ENCODE measurements around the gene WNK1.
"Not testable (repeated sequence)": the region's sequence is repeated elsewhere in the genome, so short reads cannot be mapped to it uniquely, and the experiment has no call there.

WNK1 gene

DNA sequence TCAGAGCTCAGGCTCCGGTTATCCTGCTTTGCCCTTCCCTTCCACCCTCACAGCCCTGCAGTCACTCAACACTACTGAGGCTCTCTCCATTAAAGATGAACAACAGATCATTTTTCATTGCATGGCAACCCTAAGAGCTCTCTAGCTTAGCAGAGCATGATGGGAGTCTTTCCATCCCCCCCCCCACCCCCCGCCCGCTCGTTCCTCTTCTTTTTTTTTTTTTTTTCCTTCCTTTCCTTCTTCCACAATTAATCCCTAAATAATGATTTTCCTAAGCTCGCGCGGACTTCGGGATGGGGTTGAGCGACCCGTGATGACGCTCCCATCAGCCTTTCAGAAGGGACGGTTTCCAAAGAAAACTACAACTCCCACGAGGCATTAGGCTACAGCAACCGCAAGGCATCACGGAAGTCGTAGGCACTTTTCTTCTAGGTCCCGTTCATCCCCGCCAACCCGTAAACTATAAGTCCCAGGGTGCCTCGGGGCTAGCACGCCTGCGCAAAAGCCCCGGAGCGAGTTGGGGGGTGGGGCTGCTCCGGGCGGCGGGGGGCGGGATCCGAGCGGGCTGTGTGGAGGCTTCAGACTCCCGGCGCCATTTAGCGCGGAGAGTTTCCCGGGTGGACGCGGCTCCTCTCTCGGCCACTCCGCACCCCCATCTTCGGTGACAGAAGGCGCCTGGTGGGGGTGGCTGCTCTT lies at the start of gene WNK1:
WNK1 (plus strand) TSS at position 581 of the 696 bp plus-strand sequence. CDS start 987 bp downstream, outside the sequence.
- peak; percentile 99 for DNase-seq (ENCODE audit: low read depth)

DNA sequence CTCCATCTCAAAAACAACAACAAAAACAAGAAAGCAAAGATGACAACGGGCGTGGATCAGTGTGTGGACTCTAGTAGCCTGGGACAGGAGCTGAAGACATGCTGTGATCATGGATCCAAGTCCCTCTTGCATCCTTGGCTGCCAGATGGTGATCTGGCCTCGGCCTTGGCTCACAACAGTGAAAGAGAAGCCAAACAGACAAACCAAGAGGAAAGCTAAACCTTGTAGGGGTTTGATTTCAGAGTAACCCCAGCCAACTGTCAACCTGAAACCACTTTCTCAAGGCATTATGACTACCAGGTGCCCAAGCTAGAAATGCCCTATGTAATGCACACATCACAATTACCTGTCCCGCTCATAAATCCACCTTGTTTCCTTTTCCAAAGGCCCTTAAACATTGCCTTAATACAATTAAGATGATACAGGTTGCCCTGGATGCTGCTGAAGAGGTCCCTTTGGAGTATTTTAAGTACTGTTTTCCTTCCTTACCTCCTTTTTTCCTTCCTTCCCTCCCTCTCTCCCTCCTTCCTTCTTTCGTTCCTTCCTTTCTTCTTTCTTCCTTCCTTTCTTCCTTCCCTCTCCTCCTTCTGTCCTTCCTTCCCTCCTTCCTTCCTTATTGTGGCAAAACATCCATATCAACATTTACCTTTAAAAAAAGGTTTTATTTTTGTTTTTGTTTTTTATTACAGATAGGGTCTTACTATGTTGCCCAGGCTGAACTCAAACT lies 47.7 kb upstream of the WNK1 start:
- DNase-seq (ENCODE audit: low read depth), result no peak

DNA sequence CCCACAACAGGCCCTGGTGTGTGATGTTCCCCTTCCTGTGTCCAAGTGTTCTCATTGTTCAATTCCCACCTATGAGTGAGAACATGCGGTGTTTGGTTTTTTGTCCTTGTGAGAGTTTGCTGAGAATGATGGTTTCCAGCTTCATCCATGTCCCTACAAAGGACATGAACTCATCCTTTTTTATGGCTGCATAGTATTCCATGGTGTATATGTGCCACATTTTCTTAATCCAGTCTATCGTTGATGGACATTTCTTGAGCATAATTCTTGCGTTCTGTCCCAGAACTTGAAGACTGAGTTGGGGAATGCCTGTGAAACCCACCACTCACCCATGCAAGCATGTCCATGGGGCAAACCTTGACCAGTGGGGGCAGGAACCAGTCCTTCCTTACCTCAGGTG lies 44.3 kb upstream of the WNK1 start:
- not testable (repeated sequence) for DNase-seq (ENCODE audit: low read depth)

DNA sequence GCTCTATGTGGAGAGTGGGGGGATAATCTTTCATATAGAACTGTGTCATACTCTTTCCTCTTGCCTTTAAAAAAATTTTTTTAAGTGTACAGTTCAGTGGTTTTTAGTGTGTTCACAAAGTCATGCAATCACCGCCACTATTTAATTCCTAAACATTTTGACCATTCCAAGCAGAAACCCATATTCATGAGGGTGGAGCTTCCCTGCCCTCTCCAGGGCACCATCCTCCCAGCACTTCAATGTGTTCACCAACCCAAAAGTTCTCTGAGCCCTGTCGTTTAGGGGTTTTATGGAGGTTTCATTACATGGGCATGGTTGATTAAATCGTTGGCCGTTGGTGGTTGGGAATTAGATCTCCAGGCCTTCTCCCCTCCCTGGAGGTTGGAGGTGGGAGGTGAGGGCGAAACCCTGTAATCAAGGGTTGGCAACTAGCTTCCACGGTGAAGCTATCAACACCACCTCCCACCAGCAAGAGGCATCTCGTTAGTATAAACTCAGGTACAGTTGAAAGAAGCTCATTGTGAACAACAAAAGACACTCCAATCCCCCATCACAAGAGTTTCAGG lies 42.8 kb upstream of the WNK1 start:
- DNase-seq (ENCODE audit: low read depth), result no peak

DNA sequence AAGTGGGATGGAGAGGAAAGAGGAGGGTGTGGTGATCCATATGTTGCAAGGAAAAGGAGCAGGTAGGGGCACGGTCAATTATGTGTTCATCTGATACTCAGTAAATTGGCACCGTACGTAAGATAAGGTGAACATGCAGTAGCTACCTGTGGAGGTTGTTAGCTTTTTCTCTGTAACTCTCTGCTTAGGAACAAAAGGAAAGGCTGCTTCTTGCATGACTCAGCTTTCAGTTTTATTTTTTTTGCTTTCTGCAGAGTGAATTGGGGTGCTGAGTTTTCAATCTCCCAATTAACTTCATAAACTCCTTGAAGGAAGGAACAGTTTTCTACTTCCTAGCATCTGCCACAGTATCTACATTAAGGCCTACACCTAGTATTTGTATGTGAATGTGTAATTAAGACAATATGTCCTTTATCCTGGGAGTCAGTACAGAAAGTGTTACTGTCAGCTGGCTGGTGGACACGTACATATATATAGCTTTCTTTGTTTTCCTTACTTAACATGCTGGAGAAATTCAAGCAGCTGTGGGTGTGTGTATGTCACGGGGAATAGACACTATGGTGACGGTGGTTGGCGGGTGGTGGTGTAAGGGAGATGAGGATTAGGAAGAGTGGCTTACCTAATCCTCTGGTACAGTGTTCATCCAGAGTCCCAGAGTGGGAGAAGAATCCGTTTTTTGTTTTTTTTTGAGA lies 40.1 kb upstream of the WNK1 start:
- peak; percentile 29 for DNase-seq (ENCODE audit: low read depth)

DNA sequence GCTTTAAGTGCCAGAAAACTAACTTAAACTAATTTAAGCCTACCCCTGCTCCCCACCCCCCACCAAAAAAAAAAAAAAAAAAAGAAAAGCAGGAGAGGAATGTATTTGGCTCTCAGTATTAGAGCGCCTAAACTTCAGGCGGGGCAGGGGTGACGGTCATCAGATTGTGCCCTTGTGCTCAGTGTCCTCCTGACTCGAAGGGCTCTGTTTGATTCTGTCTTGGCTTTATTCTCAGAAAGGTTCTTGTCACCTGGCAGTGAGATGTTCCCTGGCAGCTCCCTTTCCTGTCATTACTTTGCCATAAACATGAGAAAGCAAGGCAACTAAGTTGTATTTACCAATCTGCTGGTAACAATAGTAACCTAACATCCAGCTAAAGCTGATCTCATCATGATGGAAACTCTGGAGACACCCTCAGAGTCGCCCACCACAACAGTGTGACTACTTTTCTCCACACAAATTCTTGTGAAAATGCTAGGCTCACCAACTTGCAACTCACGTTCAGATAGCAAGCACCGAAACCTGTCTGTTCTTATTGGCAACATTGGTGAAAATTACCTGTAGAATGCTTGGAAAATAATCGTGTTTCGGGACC lies 39.0 kb upstream of the WNK1 start:
- no peak for DNase-seq (ENCODE audit: low read depth)

DNA sequence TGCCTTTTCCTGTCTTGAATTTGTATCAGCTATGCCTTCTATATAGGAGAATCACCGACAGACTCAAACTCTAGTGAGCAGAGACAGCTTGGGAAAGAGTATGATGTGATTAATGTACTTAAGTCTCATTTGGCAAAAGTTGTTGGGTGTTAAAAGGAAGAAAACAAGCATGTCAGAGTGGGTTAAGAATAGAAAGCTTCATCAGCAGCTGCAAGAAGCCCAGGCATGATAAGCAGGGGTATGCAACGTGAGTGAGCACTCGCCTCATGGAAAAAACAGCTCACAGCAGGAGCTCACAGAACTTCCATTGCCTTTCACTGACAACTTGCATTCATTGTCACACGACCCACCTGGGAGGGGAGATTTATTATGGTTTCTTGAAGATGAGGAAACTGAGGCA lies 35.9 kb upstream of the WNK1 start:
- no peak for DNase-seq (ENCODE audit: low read depth)

DNA sequence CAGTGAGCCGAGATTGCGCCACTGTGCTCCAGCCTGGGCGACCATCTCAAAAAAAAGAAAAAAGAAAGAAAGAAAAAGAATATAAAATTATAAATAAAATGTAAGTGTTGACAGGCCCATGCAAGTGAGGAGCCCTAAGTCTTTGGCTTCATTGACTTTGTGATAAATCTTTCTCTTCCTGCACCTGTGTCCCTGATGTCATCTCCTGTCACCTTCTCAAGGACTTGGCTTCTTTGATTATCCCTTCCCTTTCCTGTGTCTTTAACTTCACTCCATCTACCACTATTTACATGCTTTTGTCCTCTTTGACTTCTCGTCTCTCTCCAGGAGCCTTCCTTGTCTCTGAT lies 33.6 kb upstream of the WNK1 start:
- no peak for DNase-seq (ENCODE audit: low read depth)

DNA sequence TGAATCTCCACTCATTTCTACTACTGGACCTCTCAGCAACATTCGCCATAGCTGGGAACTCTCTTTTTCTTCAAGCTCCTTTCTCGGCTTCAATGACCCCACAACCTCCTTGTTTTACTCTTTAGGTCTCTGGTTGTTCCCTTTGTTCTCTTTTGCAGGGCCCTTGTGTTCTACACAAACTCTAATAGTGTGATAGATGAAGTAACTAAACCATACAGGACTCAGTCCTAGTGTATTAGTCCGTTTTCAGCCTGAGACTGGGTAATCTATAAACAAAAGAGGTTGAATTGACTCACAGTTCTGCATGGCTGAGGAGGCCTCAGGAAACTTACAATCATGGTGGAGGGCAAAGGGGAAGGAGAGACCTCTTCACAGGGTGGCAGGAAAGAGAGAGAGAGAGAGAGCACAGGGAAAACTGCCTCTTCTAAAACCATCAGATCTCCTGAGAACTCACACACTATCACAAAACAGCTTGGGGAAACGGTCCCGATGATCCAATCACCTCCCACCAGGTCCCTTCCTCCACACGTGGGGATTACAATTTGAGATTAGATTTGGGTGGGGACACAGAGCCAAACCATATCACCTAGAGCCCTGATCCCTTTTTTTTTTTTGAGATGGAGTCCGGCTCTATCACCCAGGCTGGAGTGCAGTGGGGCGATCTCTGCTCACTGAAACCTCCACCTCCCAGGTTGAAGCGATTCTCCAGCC lies 32.0 kb upstream of the WNK1 start:
- DNase-seq (ENCODE audit: low read depth), result no peak

DNA sequence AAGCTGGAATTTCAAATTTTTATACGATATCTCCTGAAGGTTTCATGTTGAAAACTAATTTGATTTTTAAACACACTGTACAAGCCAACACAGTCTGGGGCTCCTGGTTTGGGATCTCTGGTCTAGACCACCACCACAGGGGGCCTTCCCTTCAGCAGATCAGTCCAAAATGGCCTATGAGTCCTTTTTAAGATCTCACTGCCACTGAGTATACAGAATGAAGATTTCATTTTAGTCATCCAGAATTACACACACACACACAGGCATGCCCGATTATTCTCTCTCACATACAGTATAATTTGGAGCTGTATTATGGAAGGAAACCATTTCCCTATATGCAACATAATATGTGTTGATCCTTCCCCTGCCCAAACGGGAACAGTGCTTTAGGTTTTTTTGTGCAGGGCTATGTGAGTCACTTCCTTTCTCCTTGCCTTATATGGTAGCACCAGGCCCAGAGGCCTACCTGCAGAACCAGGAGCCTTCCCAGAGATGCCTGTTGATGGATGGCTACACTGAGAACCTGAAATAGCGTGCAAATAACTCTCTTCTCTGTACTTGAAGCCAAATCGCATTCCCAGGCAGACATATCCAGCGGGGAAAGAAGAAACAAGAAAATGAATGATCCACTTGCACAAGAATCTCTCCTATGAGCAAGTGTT lies 28.1 kb upstream of the WNK1 start:
- DNase-seq (ENCODE audit: low read depth), result no peak

DNA sequence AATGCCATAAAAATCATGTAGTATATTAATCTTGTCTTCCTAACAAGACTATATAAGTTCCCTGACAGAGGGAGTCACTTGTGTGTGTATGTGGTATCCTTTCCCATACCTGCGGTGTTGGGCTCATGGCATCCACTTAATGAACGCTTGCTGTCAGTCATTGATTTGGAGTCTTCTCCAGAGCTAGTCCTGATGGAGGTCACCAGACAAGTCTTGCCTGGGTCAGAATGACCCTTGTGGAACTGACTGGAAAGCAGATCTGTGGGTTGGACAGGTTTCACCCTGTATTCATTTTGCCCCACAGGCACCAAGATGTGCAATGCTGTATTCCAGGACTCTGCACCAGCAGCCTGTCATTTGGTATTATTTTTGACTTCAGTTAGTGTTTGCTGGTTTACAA lies 27.3 kb upstream of the WNK1 start:
- no peak for DNase-seq (ENCODE audit: low read depth)

DNA sequence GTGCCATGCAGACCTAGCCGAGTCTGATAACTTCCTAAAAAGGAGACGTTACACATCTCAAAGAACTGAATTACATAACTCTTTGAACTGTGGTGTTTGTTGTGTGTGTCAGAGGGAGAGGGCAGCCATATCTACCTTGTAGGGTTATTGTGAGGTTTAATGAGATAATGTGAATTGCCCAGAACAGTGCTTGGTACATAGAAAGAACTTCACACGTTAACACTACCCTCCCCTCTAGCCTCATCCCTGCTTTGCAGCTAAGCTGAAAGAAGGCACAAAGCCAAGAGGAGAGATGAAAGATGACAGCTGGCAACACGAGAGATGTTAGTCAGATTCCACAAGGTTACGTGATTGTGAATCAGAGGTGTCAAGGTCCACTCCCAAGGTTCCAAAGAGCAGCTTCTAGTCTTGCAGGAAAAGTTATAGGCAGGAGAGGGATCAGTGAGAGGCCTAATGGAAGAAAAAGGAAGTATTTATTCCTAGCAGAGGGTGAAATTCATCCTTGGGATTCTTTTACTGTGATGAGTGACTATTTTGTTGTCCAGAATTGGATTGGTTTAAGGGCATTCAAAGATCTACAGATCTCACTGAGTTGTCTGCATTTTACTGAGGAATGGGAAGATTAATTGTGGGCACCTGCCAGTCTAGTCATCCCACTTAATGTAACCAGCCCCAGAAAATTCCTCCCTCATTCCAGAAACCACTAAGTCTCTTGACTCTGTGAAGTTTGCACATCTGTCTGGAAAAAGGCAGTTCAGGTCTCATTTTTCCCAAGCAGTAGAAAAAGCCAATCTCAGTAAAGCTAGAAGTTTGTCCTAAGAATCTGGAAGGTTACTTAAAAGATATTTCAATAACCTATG lies 25.9 kb upstream of the WNK1 start:
- no peak for DNase-seq (ENCODE audit: low read depth)

DNA sequence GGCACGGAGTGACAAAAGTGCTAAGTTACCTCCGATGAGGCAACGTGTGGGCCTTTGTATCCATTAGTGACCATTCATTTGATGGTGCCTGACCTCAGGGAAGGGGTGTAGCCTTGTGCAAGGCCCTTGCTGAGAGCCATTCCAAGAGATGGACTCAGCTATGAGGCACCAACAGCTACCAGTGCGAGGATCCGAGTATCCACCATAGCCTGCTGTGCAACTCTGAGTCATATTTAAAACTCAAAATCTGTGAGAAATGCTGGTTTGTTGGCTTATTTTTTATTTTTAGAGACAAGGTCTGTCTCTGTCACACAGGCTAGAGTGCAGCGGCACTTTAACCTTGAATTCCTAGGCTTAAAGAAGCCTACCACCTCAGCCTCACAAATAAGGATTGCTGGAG lies 25.1 kb upstream of the WNK1 start:
- DNase-seq (ENCODE audit: low read depth), result no peak

DNA sequence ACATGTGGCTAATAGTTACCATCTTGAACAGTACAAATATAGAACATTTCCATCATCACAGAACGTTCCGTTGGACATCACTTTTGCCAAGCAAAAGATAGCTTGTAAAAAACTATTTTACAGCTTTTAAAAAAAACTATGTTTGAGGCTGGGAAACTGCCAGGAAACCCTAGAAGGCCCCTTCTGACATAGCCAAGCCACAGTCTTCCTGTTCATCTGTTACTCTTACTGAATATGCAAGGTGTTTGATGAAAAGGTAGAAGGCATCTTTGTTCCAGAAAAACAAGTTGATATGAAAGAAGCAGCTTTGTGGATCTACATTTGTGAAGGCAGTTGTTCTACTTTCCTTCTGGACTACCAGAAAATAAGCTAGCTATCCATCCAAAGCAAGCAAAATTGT lies 23.6 kb upstream of the WNK1 start:
- DNase-seq (ENCODE audit: low read depth), result no peak

DNA sequence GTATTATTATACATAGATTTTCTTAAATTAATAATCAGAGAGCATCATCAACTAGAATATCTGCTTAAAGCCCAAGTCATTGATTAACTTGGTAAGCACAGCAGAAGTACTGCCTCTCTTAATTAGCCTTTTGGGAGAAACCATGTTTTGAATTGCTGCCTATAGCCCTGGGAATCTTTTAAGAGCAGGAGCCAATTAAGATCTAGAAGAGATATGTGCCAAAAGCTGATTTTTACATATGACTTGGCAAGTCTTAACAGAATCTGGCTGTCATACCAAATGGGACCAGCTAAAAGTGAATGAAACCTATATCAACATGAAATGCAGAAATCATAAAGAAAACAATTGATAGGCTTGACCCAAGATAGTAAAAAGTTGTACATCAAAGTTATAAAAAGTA lies 23.2 kb upstream of the WNK1 start:
- DNase-seq (ENCODE audit: low read depth), result no peak

DNA sequence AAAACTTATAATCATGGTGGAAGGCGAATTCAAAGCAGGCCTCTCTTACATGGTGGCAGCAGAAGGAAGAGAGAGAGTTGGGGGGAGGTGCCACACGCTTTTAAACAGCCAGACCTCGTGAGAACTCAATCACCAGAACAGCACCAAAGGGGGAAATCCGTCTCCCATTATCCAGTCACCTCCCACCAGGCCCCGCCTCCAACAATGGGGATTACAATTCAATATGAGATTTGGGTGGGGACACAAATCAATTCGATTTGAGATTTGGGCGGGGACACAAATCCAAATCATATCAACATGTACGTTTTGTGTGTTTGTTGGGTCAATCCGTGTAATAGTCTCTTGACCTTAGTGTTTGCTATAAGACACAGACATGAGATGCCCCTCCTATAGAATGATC lies 21.8 kb upstream of the WNK1 start:
- no peak for DNase-seq (ENCODE audit: low read depth)

DNA sequence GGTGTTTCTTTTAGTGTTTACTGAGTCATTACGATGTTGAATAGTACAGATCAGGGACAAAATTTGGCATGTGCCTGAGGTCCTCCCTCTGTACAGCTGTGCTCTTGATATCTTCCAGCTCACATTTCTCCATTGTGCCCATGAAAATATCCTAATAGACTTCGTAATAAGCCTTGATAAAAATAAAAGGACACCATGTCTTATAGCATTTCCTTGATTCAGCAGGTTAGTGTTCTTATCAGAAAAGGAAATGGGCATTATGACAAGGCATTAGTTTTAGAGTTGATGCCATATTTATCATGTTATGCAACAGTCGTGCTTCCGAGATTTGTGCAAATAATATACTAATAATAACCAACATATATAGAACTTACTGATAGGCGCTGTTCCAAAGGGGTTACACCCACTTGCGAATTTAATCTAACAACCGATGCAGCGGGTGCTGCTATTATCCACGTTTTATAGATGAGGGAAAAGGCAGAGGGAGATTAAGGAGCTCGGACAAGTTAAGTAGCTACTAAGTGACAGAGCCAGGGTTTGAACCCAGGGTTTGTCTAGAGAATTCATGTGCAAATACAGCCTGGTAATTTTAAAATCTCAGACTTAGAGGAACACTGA lies 15.1 kb upstream of the WNK1 start:
- no peak for DNase-seq (ENCODE audit: low read depth)

DNA sequence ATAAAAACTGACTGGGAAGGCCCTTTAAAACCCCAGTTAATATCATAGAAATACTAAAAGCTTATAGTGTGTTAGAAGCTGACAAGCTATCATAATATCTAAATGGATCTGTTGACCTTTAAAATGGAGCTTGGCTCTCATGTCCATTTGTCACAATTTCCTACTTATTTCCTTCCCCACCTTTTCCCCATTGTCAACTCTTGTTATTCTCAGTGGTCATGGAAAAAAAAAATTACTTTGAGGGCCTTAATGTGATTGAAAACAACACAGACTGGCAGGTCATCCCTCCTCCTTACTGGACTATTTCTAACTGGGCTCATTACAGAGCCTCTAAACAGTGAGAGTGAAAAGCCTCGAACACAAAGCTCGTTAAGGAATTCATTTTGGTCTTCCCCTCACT lies 13.7 kb upstream of the WNK1 start:
- DNase-seq (ENCODE audit: low read depth), result no peak

DNA sequence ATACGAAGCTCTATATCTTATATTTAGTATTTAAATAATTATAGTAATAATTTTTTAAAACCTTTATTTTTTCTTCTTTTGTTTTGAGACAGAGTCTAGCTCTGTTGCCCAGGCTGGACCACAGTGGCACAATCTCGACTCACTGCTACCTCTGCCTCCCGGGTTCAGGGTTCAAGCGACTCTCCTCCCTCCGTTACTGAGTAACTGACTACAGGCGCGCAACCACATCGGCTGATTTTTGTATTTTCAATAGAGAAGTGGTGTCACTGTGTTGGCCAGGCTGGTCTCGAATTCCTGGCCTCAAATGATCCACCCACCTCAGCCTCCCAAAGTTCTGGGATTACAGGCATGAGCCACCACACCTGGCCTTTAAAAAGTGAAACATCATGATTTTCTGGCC lies 13.0 kb upstream of the WNK1 start:
- DNase-seq (ENCODE audit: low read depth), result no peak

DNA sequence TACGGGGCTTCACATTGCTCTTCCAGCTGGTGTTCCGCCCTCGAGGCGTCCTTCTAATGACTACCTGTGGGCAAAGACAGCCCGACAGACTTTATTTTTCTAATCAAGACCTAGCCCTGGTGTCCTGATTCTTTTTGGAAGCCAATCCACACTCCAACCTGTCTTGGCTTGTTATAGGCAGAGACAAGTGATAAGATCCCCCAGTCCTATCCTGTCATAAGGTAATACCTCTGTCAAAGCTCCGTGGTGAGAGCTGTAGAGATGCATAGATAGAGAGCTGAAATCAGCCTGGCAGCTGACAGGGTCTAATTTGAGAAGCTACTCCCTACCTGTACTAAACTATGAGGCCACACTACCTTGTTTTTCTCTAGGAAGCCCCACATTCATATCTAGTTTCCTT lies 11.5 kb upstream of the WNK1 start:
- no peak for DNase-seq (ENCODE audit: low read depth)

Measured in fibroblast of gingiva (primary cell).